Keratinocyte (primary cell): Measurements from ENCODE around the gene LARP1B. TPM values are rescaled to one million over a fixed set of nuclear protein-coding genes. Genes with fewer than 3 reads are reported as not detected.

Experiments used
- DNase-seq: peaks from one replicate; pipeline ENCODE4 v3.0.0-alpha.2; 2011; ENCODE audit warnings: low read depth, missing footprints, low spot score
- FAIRE-seq: peaks from 2 replicates; lab custom pipeline; 2011; peaks lifted over from hg19 to GRCh38; lab: Jason Lieb, UNC
- H2AFZ ChIP-seq: 2 replicates; pipeline ENCODE4 v1.6.0; 2012; ENCODE audit warnings: low read length, control low read depth, inconsistent platforms; ENCODE audit not compliant: control insufficient read depth
- H3K27ac ChIP-seq: 2 replicates; pipeline ENCODE4 v1.5.1; 2011; ENCODE audit warnings: low read length; ENCODE audit not compliant: control insufficient read depth, insufficient read depth
- H3K27me3 ChIP-seq: 3 replicates; pipeline ENCODE4 v1.6.0; 2011; ENCODE audit warnings: low read length; ENCODE audit not compliant: control insufficient read depth, insufficient read depth; ENCODE audit errors: extremely low read depth
- H3K36me3 ChIP-seq, 2 experiments: 2 replicates in 1 of 2; 3 replicates in 1 of 2; pipeline ENCODE4 v1.5.1; 2011; ENCODE audit warnings: low read length in 2 of 2, mild to moderate bottlenecking in 1 of 2; ENCODE audit not compliant: control insufficient read depth in 2 of 2, insufficient read depth in 2 of 2; ENCODE audit errors: extremely low read depth in 1 of 2
- H3K4me1 ChIP-seq: 3 replicates; pipeline ENCODE4 v1.5.1; 2011; ENCODE audit warnings: low read length; ENCODE audit not compliant: control insufficient read depth, insufficient read depth; ENCODE audit errors: extremely low read depth
- H3K4me2 ChIP-seq: 3 replicates; pipeline ENCODE4 v1.6.0; 2011; ENCODE audit warnings: low read depth, low read length; ENCODE audit not compliant: control insufficient read depth, insufficient read depth; ENCODE audit errors: extremely low read depth
- H3K4me3 ChIP-seq, 3 experiments: fragments of 200-600 bp in 1 of 3; sonication (generic) in 1 of 3; 2 replicates in 2 of 3; 3 replicates in 1 of 3; pipeline ENCODE4 v1.5.1; 2011 to 2016; ENCODE audit warnings: low read length in 3 of 3, mild to moderate bottlenecking in 3 of 3, control low read depth in 2 of 3, inconsistent platforms in 1 of 3, low read depth in 1 of 3, mixed read lengths in 1 of 3, mixed run types in 1 of 3, moderate library complexity in 1 of 3; ENCODE audit not compliant: control insufficient read depth in 2 of 3, insufficient read depth in 2 of 3; ENCODE audit errors: extremely low read depth in 1 of 3
- H3K79me2 ChIP-seq: 2 replicates; pipeline ENCODE4 v1.6.0; 2012; ENCODE audit warnings: low read length; ENCODE audit not compliant: control insufficient read depth, insufficient read depth
- H3K9ac ChIP-seq: 3 replicates; pipeline ENCODE4 v1.6.0; 2011; ENCODE audit warnings: low read length; ENCODE audit not compliant: control insufficient read depth, insufficient read depth; ENCODE audit errors: extremely low read depth
- H3K9me1 ChIP-seq: 3 replicates; pipeline ENCODE4 v1.6.0; 2011; ENCODE audit warnings: low read length; ENCODE audit not compliant: control insufficient read depth, insufficient read depth; ENCODE audit errors: extremely low read depth
- H3K9me3 ChIP-seq: 2 replicates; pipeline ENCODE4 v1.5.1; 2012; ENCODE audit warnings: low read depth, low read length; ENCODE audit not compliant: control insufficient read depth
- H4K20me1 ChIP-seq: 3 replicates; pipeline ENCODE4 v1.6.0; 2011; ENCODE audit warnings: low read length; ENCODE audit not compliant: control insufficient read depth, insufficient read depth; ENCODE audit errors: extremely low read depth
- EZH2 ChIP-seq: IDR thresholded peaks from one replicate; pipeline ENCODE4 v1.6.1; 2012; ENCODE audit warnings: inconsistent platforms, mild to moderate bottlenecking, low read length, moderate library complexity
- dilution Hi-C: fragments of 300-500 bp; cut with MboI; formaldehyde crosslinking; loops from one replicate; pipeline ENCODE4 v1.7.0; 2020; ENCODE audit warnings: low sequenced_read_pairs; ENCODE audit not compliant: extremely low pct_ligation_motif_present
- polyA plus RNA-seq, 5 experiments: library from polyadenylated mRNA; depleted of rRNA in 3 of 5; stranded (reverse) in 3 of 5; stranded (forward) in 1 of 5; unstranded in 1 of 5; fragments of >200 nt; gene quantifications; 1 replicate in 1 of 5; 2 replicates in 3 of 5; 3 replicates in 1 of 5; pipeline versions ENCODE4 v1.2.1 to v1.2.3, GENCODE V29; 2011 to 2012; ENCODE audit warnings: missing spikeins in 2 of 5, low read depth in 1 of 5, low replicate concordance in 1 of 5
- TF ChIP-seq, protein P1 (sequence below), 3 experiments: IDR thresholded peaks in 1 of 3; conservative IDR thresholded peaks in 1 of 3; optimal IDR thresholded peaks in 1 of 3; 2 replicates in 2 of 3; 3 replicates in 1 of 3; pipeline versions ENCODE3 to v1.5.1; 2011; ENCODE audit warnings: low read length in 3 of 3, mild to moderate bottlenecking in 3 of 3, moderate library complexity in 2 of 3, control low read depth in 1 of 3, inconsistent platforms in 1 of 3; ENCODE audit not compliant: insufficient read depth in 2 of 3; ENCODE audit errors: extremely low read depth in 1 of 3

Gene LARP1B
- polyA plus RNA-seq, 1 donor (not counting 4 experiments of a cell fraction or from before 2014, with no cell fraction given) = 18.3 TPM

DNA sequence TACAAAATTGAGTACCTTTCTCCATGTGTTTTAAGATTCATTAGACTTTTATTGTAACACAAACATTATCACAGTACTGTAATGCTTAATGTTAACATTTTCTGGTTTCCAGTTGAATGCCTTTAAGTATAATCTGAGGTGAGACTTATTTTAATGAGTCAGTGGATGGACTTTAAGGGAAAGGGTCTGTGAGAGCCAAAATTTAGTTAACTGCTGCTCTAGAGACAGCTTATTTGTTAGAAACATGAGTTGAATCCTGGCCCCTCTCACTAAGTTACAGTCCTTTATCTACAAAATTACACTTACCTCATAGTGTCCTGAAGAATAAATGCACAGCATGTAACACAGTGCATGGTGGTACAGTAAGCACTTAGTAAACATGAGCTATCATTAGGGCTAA is 160.5 kb downstream of the LARP1B start:
- FAIRE-seq (no peak), DNase-seq (no peak)
- Histone ChIP-seq H3K9me1 (no peaks in the 10 kb centered on the region), H3K27ac (no peak overlapping the region), H4K20me1 (no peaks in the 10 kb centered on the region), H3K4me2 (no peak overlapping the region), H3K4me1 (peaks cover 11% of the 10 kb centered on the region), H3K9ac (no peak overlapping the region), H3K4me3 (no peak overlapping the region), H3K36me3 (no peaks in the 10 kb centered on the region), H3K27me3 (no peaks in the 10 kb centered on the region), H3K9me3 (no peaks in the 10 kb centered on the region), H2AFZ (no peak overlapping the region), H3K79me2 (no peaks in the 10 kb centered on the region)
- TF ChIP-seq EZH2 = no peak
- TF ChIP-seq, protein P1, sequence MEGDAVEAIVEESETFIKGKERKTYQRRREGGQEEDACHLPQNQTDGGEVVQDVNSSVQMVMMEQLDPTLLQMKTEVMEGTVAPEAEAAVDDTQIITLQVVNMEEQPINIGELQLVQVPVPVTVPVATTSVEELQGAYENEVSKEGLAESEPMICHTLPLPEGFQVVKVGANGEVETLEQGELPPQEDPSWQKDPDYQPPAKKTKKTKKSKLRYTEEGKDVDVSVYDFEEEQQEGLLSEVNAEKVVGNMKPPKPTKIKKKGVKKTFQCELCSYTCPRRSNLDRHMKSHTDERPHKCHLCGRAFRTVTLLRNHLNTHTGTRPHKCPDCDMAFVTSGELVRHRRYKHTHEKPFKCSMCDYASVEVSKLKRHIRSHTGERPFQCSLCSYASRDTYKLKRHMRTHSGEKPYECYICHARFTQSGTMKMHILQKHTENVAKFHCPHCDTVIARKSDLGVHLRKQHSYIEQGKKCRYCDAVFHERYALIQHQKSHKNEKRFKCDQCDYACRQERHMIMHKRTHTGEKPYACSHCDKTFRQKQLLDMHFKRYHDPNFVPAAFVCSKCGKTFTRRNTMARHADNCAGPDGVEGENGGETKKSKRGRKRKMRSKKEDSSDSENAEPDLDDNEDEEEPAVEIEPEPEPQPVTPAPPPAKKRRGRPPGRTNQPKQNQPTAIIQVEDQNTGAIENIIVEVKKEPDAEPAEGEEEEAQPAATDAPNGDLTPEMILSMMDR (optimal IDR thresholded peaks at IDR 0.05 in 1 of 3, IDR thresholded peaks at IDR 0.05 in 1 of 3, conservative IDR thresholded peaks at IDR 0.05 in 1 of 3; ENCODE audit: extremely low read depth in 1 of 3, insufficient read depth in 2 of 3, low read length in 3 of 3) = no peak
- dilution Hi-C loops = no loop called here

- DNase-seq (no peak), FAIRE-seq (no peak)
- Histone ChIP-seq H3K4me3 (no peak overlapping the region), H3K9ac (no peak overlapping the region), H3K36me3 (no peaks in the 10 kb centered on the region), H3K4me2 (no peak overlapping the region), H3K27me3 (no peaks in the 10 kb centered on the region), H3K9me1 (no peaks in the 10 kb centered on the region), H3K79me2 (no peaks in the 10 kb centered on the region), H2AFZ (no peak overlapping the region), H4K20me1 (no peaks in the 10 kb centered on the region), H3K4me1 (peaks cover 9% of the 10 kb centered on the region), H3K9me3 (no peaks in the 10 kb centered on the region), H3K27ac (no peak overlapping the region)
- TF ChIP-seq, protein P1 (optimal IDR thresholded peaks at IDR 0.05 in 1 of 3, IDR thresholded peaks at IDR 0.05 in 1 of 3, conservative IDR thresholded peaks at IDR 0.05 in 1 of 3; ENCODE audit: extremely low read depth in 1 of 3, insufficient read depth in 2 of 3, low read length in 3 of 3) = no peak
- no peak for TF ChIP-seq EZH2
- dilution Hi-C loops = no loop called here
These were observed 164.0 kb downstream of the LARP1B start for GRCh38 chr4:128225148-128225547.
